DMS53 (cell line): Measurements from ENCODE around the gene TSHZ1.
"Not testable (repeated sequence)": the region's sequence is repeated elsewhere in the genome, so short reads cannot be mapped to it uniquely, and the experiment has no call there.

Source experiments
- DNase-seq: peaks from one replicate; lab custom pipeline; 2025; lab: John Stamatoyannopoulos, UW

Gene TSHZ1

DNA sequence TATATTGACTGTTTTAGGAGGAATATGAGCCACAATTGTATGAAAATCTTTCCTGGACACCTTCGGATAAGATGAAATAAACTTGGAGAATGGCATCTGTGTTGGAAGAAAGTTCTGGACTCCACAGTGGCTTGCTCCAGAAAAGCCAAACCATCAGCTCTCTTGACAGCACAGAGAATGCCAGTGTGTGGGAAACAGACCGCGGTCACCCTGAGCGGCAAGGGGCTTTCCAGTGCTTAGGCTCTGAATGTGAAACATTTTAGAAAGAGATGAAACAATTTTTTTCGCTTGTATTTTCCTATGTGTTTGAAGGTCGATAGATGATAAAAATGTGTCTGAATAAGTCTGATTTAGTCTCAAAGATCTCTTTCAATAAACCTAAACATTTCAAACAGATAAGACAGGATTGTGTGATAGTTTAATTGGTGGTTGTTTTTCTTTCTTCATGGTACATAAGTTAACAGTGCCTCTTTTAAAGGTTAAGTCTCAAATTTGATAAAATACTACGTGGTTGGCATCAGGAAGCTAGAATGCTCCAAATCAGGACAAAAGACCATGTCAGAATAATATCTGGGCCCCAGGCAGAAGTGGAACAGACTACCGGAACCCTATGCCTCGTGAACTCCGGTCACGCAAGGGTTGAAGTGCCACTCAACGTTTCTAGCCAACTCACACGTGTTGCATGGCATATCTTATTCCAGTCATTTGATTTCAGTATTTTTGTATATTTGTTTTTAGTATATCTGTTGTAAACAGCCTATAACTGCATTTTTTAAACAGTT is 30.6 kb upstream of the TSHZ1 start:
- no peak for DNase-seq

DNA sequence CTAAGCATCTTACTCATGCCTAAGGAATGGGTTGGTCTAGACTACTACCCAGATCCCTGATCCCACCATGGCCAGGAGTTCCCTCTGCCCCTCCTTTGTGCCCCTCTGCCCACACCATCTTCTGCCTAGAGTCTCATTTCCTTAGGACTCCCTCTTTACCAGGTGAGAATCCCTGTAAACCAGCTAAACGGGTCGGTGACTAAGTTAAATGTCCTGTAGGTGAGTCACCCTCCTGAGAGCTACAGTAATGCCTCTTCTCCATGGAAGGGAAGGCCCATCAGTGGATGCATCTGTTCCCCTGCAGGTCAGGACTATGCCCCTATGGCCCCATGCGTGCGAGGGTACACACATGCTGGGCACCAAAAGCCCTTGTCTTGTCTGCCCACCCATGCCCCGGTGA is 27.1 kb upstream of the TSHZ1 start:
- DNase-seq, result peak; percentile 94

DNA sequence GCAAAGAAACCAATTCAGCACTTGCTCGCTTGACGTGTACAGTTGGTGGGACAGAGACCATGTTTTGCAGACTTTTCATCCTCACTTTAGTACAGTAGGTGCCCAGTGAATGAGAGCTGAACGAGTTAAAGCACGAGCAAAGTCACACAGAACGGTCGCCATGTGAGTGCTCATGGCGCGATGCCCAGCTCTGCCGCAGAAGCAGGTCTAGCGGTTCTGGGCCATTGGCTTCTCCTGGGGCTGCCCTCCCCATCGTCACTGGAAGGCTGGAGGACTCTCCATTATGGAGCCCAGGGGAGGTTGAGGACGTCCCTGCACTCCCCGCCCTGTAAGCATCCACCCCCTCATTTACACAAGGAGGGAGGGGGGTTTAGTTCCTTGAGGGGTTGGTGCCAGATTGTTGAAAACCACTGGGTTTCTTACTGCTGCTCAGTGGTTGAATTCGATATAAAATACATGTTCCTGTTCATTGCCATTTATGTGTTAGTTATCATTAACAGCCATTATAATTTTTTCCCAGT is 26.6 kb upstream of the TSHZ1 start:
- no peak for DNase-seq

DNA sequence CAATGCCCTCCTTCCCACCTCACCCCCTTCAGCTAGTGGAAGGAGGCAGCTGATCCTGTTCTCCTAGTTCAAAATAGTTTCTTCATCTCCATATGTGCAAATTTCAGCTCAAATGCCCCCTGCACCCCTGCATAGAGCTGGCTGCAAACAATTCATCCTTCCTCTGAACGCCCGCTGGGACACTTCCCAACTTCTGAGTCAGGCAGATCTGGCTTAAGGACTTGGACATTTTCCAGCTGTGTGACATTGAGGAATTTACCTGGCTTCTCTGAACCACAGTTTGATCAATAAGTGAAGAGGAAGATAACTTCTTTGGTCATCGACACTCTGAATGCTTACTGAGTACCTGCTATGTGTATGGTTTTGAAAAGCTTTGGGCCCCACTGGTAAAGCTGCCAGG is 25.1 kb upstream of the TSHZ1 start:
- DNase-seq, result no peak

DNA sequence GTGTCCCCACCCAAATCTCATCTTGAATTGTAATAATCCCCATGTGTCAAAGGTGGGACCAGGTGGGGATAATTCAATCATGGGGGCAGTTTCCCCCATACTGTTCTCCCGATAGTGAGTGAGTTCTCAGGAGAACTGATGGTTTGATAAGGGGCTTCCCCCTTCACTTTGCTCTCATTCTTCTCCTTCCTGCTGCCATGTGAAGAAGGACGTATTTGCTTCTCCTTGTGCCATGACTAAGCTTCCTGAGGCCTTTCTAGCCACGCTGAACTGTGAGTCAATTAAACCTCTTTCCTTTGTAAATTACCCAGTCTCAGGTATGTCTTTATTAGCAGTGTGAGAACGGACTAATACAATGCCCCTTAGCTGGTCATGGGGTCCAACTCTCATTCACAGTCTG is 22.9 kb upstream of the TSHZ1 start:
- not testable (repeated sequence) for DNase-seq

DNA sequence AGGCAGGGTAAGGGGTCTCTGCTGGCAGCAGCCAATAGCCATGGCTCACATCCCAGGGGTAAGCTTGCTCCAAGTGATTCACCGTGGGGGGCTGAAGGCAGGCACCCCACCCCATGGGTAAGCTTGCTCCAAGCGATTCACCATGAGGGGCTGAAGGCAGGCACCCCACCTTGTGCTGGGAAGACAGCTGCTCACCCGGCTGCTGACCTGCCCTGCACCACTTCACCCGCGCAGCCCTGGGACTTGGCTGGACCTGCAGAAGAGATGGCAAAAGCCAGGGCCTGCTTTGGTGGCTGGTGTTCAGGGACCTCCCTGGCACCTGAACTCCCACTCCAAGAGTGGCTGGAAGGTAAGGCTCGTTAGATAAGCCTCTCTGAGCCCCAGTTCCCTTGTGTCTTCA is 20.9 kb upstream of the TSHZ1 start:
- DNase-seq, result no peak

DNA sequence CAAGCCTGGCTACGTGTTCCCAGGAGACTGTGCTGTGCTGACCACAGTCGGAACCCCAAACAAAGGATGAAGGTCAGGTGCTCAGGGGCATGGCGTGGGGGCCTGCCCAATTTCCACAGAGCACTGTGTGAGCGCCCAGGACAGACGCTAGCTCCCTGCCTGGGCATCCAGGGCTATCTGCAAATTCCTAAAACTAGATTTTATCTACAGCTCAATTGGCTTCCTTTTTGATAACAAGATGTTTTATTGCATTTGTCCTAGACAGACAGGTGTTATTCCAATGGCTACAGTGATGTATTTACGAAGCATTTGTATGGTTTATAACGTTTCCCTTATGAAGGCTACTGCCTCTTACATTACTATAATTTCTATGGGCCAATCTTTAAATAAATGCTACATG is 17.7 kb upstream of the TSHZ1 start:
- no peak for DNase-seq

DNA sequence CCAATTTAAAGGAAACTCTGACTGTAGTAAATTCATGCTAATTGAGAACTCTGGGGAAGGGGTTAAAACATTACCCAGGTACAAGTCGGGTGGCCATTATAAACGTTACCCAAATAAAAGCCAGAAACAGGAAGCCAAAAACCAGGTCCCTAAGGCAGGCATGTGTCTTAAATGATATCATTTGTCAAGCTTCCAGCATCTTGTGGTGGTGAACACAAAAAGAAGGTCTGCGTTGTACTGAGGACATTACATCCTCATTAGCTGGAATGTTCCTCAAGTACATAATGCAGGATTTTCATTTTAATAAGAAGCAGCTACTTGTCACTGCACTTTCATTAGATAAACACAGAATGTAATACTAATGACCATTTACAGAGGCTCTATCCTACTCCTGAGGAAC is 12.6 kb upstream of the TSHZ1 start:
- no peak for DNase-seq

DNA sequence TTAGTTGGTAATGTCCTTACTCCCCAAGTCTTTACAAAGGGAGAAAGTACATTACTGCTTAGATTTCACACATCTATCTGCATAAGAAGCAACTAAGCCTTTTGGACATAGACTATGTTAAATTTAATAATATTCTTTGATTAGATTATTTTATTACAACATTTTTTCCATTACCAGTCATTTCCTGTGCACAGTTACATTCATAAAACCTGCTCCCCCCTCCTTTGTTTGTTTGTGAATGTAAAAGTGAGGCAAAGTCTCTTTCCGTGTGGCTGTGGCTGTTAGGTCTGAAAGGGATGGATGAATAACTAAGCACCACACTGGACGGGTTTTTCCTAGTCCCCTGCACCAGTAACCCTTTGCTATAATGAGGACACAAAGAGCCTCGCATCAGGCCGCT is 11.3 kb upstream of the TSHZ1 start:
- no peak for DNase-seq

DNA sequence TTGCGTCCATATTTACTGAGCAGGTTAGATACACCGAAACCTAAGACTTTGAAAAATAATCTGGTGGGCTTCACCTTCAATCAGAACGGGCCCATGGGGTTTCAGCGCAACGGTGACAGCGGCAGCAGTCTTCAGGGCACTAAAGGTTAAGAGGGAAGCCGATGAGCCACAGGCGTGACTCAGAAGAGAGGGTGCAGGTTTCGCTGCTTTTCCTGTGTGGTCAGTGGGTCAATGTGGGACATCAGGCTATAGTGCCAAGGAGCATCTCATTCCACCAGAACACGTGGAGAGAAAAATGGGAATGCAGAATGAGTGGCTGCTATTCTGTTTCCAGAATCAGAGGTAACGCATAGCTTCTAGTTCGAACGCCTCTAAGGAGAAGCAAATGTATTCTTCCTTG is 10.5 kb upstream of the TSHZ1 start:
- DNase-seq, result no peak

DNA sequence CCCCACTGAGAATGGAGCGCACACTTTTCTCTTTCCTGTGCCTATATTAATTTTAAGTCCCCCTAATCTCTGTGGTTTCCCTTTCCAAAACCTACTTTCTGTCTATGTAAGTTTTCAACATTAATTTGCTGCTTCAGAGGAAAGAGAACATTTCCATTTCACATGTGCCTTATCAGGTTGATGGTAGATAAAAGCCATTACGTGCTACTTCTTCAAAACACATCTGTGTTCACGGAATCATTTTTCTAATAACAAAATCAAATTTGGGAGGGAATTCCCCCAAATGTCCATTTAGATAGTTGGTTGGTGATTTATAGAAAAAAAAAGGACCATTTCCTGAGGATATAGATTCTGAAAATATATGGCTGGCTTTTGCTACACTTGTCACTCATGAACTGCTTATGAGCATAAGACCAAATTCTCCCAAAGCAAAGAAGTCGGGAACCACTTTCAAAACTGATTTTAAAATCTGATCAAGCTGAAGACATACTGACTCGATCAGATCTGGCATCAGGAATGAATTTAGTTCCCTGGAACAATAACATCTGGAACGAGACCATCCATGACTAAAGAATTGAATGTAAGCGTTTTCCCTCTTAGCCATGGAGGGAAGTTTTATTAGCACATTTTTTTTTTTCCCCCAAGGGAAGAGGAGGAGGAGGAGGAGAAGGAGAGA is 9.9 kb upstream of the TSHZ1 start:
- no peak for DNase-seq

DNA sequence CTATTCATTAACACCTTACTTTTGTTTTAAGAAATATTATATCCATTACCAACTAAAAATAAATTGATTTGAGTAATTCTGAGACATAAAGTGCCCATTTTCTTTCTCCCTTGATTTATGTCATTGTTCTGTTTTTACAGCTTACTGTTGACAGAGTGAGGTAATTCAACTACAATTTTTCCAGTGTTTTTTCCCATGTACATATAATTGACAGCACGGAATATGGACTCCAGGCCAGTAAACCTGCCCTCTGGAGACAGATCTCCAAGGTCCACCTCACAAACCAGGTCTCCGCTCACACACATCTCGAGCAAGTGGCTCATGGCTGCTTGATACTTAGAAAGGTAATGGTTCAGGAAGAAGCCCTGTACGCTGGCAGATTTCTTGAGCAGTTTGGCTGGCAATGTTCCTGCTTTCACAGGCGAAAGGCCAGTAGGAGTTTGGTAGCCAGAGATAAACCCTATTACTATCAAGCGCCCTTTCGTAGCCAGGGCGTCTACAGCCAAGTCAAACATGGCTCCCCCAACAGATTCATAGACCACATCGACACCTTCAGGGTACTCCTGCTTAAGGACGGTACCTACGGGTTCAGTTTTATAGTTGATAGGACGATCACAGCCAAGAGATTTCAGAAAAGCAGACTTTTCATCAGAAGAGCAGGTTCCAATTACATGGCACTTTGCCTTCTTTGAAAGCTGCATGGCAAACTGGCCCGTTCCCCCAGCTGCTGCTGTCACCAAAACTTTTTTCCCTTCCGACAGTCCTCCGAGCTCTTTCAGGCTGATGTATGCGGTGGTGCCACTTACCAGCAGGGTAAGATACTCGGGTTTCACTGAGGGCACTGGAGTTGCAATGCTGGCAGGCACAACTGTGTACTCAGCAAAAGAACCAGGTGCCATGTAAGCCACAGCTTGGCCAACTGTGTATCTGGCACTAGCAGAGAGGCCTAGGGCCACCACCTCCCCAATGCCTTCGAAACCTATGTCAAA is 9.0 kb upstream of the TSHZ1 start:
- DNase-seq, result no peak

DNA sequence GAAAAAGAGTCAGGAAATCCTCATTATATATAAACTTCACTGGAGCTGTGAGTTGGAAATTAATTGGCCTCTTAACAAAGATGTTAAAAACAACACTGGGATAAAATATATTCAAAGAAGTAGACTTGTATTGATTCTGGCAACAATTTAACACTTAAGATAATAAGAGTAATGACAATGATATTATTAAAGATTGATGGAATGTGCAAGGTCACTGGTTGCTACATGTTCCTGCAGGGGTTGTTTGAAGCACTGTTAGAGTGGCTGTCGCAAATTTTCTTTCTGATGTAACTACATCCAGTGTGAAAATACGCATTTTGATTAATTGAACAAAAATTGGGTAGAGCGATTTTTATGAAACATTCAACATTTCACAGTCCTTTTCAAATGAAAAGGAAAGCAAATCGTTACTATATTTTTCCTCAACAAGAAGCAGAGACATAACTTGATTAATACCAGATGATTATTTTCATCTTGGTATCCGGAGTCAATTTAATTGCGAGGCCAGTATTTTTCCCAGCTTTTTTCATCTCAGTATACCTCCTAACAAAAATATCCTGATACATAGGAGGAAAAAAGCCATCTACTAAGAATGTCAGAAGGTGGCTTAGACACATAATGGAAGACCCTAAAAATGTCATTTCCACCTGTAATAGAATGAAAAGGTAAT is 7.8 kb upstream of the TSHZ1 start:
- no peak for DNase-seq

DNA sequence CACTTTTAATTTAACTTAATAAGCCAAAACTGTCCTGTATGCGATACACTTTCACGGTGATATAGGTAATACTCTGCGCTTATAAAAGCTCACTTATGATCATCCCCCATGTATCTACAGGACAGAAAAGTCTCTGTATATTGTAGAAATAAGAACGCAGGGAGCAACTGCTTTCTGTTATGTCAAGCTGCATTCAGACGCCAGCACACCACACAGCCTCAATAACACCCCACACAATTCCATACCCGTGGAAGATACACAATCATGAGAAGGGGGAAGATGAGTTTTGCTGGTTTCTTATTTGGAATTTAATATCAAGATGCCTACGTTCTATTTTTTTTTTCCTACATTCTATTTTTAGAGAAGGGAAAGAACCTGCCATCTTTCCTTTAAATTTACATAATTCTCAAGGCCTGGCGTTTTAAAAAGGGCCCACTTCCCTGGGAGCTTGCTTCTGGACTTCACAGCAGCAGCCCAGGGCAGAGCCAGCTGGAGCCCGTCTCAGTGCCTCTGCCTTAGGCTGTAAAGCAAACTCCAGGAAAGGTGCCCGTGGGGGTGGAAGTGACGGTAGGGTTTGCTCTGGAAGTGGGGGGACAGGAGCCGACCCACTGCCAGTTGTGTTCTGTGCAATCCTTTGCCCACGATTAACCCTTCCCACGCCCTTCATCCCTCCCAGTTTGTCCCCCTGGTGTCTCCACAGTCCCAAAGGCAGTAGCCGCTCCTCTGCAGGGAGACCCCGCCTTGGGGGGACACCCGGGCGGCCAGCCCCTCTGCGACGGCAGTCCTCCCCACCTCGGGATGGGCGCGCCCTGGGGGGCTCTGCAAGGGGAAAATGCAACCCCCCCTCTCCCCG is 7.0 kb upstream of the TSHZ1 start:
- no peak for DNase-seq

DNA sequence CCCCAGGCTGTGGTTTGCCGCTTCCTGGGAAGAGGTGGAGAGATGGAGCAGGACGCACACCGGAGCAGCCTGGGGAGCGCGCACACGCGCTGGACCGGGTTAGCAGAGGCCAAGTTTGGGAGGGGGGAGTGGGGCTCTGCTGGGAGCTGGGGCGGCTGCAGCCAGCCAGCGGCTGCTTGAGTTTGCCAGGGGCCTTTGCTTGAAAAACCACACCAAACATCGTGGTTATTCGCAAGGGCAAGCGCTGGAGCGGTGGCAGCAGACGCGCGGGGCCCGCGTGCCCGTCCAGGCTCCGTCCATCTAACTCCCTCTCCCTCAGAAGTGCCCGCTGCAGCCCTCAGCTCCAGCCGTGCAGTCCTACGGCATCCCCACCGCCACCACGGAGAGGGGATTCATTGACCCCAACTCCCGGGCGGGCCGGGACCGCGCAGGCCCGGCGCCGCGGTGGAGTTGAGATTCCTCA is 6.3 kb upstream of the TSHZ1 start:
- no peak for DNase-seq

DNA sequence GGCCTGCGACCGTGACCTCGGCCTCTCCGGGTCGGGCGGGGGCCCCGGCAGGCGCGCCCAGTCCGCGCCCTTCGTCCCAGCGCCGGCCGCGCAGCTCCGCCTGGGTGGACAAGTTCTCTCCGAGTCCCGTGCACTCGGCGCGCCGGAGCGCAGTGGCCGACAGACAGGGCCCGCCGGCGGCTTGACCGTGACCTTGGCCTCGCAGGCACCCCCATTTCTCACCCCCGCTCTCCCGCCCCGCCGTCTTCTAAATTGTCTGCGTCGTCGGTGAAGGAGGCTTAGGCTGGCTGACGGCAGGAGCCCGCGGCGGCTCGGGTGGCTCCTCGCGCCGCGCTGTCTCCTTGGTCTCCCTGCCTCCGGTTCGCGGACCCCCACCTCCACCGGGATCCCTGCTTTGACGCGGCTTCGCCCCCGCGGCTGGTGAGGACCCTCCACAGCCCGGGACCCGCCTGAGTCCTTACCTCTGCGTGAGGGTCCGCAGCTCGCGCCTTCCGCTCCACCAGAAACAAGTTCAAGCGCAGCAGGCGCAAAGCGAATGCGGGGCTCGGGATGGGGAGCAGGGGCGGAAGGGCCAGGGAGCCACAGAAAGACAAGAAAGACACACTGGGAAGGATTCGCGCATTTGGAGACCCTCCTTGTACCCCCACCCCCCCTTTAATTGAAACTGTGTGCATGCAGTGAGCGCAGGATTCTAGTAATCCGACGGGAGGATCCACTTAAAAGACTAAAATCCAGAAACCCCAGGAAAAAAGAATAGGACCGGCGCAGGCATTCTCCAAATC is 5.7 kb upstream of the TSHZ1 start:
- no peak for DNase-seq

DNA sequence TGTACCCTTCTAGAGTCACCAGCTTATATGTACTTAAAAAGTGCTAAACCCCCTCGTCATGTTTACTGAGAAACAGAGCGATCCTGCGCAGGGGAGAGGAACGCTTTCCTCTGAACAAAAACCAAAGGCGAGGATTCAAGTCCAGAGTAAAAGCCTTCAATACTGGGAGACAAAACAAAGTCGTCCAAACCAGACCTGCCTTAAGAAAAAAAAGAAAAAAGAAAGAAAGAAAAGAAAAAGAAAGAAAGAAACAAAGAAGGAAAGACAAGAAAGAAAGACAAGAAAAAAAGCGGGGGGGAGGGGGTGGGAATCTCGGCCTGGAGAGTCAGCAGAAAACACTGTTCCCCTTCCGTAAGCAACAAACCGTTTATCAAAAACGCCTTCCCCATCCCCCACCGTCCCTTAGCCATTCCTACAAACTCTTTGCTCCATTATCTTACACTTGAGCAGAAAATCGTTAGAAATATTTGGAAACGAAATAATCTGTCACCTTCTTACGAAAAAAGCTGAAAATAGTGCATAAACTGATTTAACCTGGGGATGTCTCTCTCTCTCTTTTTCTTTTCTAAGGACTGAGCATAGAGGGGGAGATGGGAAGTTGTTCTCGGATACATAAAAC is 5.0 kb upstream of the TSHZ1 start:
- no peak for DNase-seq

DNA sequence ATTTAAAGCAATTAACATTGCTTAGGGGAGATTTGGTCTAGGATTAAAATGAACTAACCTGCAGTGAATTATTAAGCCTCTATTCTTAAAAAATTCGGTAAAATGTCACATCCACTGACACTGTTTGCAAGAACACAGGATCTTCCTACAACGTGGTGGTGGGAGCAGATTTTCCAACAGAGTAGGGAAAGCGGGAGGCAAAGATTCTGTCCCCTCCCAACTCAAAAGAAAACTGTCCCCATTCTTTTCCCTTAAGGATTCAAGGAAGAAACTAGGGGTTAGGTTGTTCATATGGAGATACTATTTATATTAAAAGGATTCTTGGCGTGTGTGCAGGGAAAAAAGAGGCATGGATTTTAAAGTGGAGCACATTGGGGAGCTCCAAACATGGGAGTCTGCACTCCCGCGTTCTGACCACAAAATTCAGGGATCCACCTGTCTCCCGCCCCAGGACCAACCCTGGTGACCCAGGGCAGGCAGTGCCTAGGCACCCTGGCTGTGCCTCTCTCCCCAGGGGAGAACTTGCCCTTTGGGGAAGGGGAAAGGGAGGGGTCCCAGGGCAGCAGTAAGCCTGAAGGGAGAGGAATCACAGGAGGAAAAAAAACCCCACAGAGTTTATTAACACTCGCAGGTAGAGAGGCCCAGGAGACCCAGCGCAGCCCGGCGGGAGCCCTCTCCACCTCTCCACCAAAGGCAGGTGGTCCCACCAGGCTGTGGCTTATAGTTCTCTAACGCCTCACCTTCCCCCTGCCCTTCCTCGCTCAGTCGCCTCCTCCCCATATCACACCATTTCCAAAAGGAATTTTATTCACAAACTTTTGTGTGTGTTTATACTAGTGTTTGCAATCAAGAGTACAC is 3.9 kb upstream of the TSHZ1 start:
- DNase-seq, result no peak
